ENCODE data around the gene NFYB. TPM values are rescaled to one million over a fixed set of nuclear protein-coding genes. Genes with fewer than 3 reads are reported as not detected.

The NFYB gene
- polyA plus RNA-seq, 1 of the 3 experiments (the other 2 are of a cell fraction) = 11.0 TPM

- no peak for DNase-seq
- CTCF ChIA-PET = no interaction called here
These were observed 16.8 kb upstream of the NFYB start for GRCh38 chr12:104154806-104155205.

GRCh38 chr12:104154286-104154685 is 16.3 kb upstream of the NFYB start:
- POLR2A ChIA-PET = no interaction called here

More at GRCh38 chr12:104154806-104155205, 16.8 kb upstream of the NFYB start:
- Histone ChIP-seq H3F3A (replicated peaks; ENCODE audit: insufficient read depth) (peaks cover 4% of the 10 kb centered on the region), H4K20me1 (ENCODE audit: insufficient read depth) (no peaks in the 10 kb centered on the region), H3K79me2 (ENCODE audit: insufficient read depth) (no peaks in the 10 kb centered on the region), H3K9ac (no peak overlapping the region), H2AFZ (ENCODE audit: low read depth) (no peak overlapping the region), H3K9me2 (no peaks in the 10 kb centered on the region), H3K4me3 (ENCODE audit: low read depth in 2 of 2, low read length in 1 of 2) (no peak overlapping the region), H3K4me1 (ENCODE audit: control insufficient read depth in 1 of 2, insufficient read depth in 2 of 2, low read depth in 1 of 2, low read length in 1 of 2) (peaks cover 0 to 4% of the 10 kb centered on the region in 2 experiments; a peak in 1 of 4 replicates), H3K4me2 (no peak overlapping the region), H3K27me3 (ENCODE audit: insufficient read depth) (no peaks in the 10 kb centered on the region), H3K9me3 (no peaks in the 10 kb centered on the region), H3K27ac (ENCODE audit: low read depth in 2 of 2, low read length in 1 of 2) (no peak overlapping the region), H3K36me3 (replicated peaks in 1 of 2; ENCODE audit: control insufficient read depth in 1 of 2, insufficient read depth in 2 of 2, low read length in 1 of 2) (no peaks in the 10 kb centered on the region)
- POLR2A ChIA-PET = no interaction called here
- WGBS (ENCODE audit: low lambda C conversion rate) = 75% methylated on average over 2 of the region's 2 CpGs
- TF ChIP-seq PBX3 (IDR thresholded peaks at IDR 0.05) (no peak), NFIC (IDR thresholded peaks at IDR 0.05; ENCODE audit: borderline replicate concordance) (no peak), FOXJ3 (CRISPR knock-in tag; IDR thresholded peaks at IDR 0.05) (no peak), EZH2phosphoT487 (IDR thresholded peaks at IDR 0.05; ENCODE audit: borderline replicate concordance, low read depth) (no peak), EP300 (IDR thresholded peaks at IDR 0.05; ENCODE audit: borderline replicate concordance in 1 of 2, low read depth in 1 of 2, low read length in 1 of 2) (no peak), CHD2 (IDR thresholded peaks at IDR 0.05; ENCODE audit: low read length, partially characterized antibody) (no peak), YY1 (IDR thresholded peaks at IDR 0.05; ENCODE audit: low read depth) (no peak), RAD21 (IDR thresholded peaks at IDR 0.05; ENCODE audit: low read length) (no peak), NRF1 (IDR thresholded peaks at IDR 0.05; ENCODE audit: low read depth, low read length) (no peak), ELF1 (IDR thresholded peaks at IDR 0.05) (no peak)

More at GRCh38 chr12:104154286-104154685, 16.3 kb upstream of the NFYB start:
- Histone ChIP-seq H3K27ac (ENCODE audit: low read depth in 2 of 2, low read length in 1 of 2) (no peak overlapping the region), H3K27me3 (ENCODE audit: insufficient read depth) (no peaks in the 10 kb centered on the region), H3K9ac (no peak overlapping the region), H3K4me2 (no peak overlapping the region), H3K79me2 (ENCODE audit: insufficient read depth) (no peaks in the 10 kb centered on the region), H2AFZ (ENCODE audit: low read depth) (no peak overlapping the region), H3K4me3 (ENCODE audit: low read depth in 2 of 2, low read length in 1 of 2) (no peak overlapping the region), H4K20me1 (ENCODE audit: insufficient read depth) (no peaks in the 10 kb centered on the region), H3K9me2 (no peaks in the 10 kb centered on the region), H3K36me3 (replicated peaks in 1 of 2; ENCODE audit: control insufficient read depth in 1 of 2, insufficient read depth in 2 of 2, low read length in 1 of 2) (no peaks in the 10 kb centered on the region), H3K4me1 (ENCODE audit: control insufficient read depth in 1 of 2, insufficient read depth in 2 of 2, low read depth in 1 of 2, low read length in 1 of 2) (peaks cover 0 to 4% of the 10 kb centered on the region in 2 experiments; a peak in 1 of 4 replicates), H3F3A (replicated peaks; ENCODE audit: insufficient read depth) (peaks cover 4% of the 10 kb centered on the region), H3K9me3 (no peaks in the 10 kb centered on the region)
- no peak for DNase-seq
- CTCF ChIA-PET = no interaction called here
- TF ChIP-seq FOXJ3 (CRISPR knock-in tag; IDR thresholded peaks at IDR 0.05) (no peak), CHD2 (IDR thresholded peaks at IDR 0.05; ENCODE audit: low read length, partially characterized antibody) (no peak), MXI1 (IDR thresholded peaks at IDR 0.05; ENCODE audit: low read depth, low read length) (no peak), USF2 (IDR thresholded peaks at IDR 0.05; ENCODE audit: borderline replicate concordance, low read depth, low read length) (no peak), RCOR1 (IDR thresholded peaks at IDR 0.05; ENCODE audit: low read length) (no peak), EP300 (IDR thresholded peaks at IDR 0.05; ENCODE audit: borderline replicate concordance in 1 of 2, low read depth in 1 of 2, low read length in 1 of 2) (no peak), SMC3 (IDR thresholded peaks at IDR 0.05; ENCODE audit: low read depth, low read length) (no peak), NFIC (IDR thresholded peaks at IDR 0.05; ENCODE audit: borderline replicate concordance) (no peak), MEF2A (IDR thresholded peaks at IDR 0.05; ENCODE audit: borderline replicate concordance, low read depth) (no peak), CTCF (IDR thresholded peaks at IDR 0.05) (no peak), POLR2AphosphoS5 (IDR thresholded peaks at IDR 0.05; ENCODE audit: low read depth, low read length) (no peak), TAF1 (IDR thresholded peaks at IDR 0.05; ENCODE audit: borderline replicate concordance, low read depth, low read length) (no peak), MAX (IDR thresholded peaks at IDR 0.05; ENCODE audit: low read depth) (no peak), NRF1 (IDR thresholded peaks at IDR 0.05; ENCODE audit: low read depth, low read length) (no peak), RFX5 (IDR thresholded peaks at IDR 0.05; ENCODE audit: low read length) (no peak), JUND (IDR thresholded peaks at IDR 0.05) (no peak), USF1 (IDR thresholded peaks at IDR 0.05; ENCODE audit: borderline replicate concordance, low read depth) (no peak)
- 87% methylated on average over 4 of the region's 4 CpGs for WGBS (ENCODE audit: low lambda C conversion rate)

All from SK-N-SH (cell line).